Thoracic aorta (tissue), 2 donors: ENCODE results near the gene C19orf25. TPM values are rescaled to one million over a fixed set of nuclear protein-coding genes. Genes with fewer than 3 reads are reported as not detected.

Source experiments
- ATAC-seq: fragments of 150-250 bp; one replicate; pipeline ENCODE4 v1.8.0; 2017; ENCODE audit warnings: low read depth; ENCODE audit not compliant: insufficient number of reproducible peaks, low FRiP score
- DNase-seq: peaks from one replicate; pipeline ENCODE4 v3.0.0-alpha.2; 2020; ENCODE audit warnings: low spot score
- H3K27ac ChIP-seq, 2 donors: fragments of 200-600 bp; sonication (generic); 1 replicate in 1 of 2; 2 replicates in 1 of 2; pipeline ENCODE4 v1.5.1; 2016; ENCODE audit warnings: mild to moderate bottlenecking in 2 of 2, moderate library complexity in 2 of 2
- H3K27me3 ChIP-seq: fragments of 200-600 bp; sonication (generic); replicated peaks from 2 replicates; pipeline ENCODE4 v1.6.0; 2016; ENCODE audit warnings: mild to moderate bottlenecking; ENCODE audit not compliant: insufficient read depth
- H3K36me3 ChIP-seq: fragments of 200-600 bp; sonication (generic); one replicate; pipeline ENCODE4 v1.5.1; 2016
- H3K4me1 ChIP-seq, 2 donors: fragments of 200-600 bp; sonication (generic); 1 replicate in 1 of 2; 2 replicates in 1 of 2; pipeline versions ENCODE4 v1.5.1 to v1.6.0; 2016; ENCODE audit warnings: low read depth in 2 of 2, mild to moderate bottlenecking in 1 of 2; ENCODE audit not compliant: control insufficient read depth in 1 of 2
- H3K4me3 ChIP-seq: fragments of 200-600 bp; sonication (generic); 2 replicates; pipeline ENCODE4 v1.5.1; 2016; ENCODE audit warnings: mild to moderate bottlenecking
- H3K9me3 ChIP-seq: fragments of 200-600 bp; sonication (generic); 2 replicates; pipeline ENCODE4 v1.5.1; 2016
- CTCF ChIP-seq: fragments of 200-600 bp; sonication (generic); IDR thresholded peaks from one replicate; pipeline ENCODE4 v1.5.1; 2019; ENCODE audit warnings: antibody characterized with exemption
- total RNA-seq, 2 donors: library from RNA; depleted of rRNA; stranded (reverse); fragments of >200 nt; gene quantifications; one replicate each; pipeline versions ENCODE4 v1.1.0 to v1.2.3, GENCODE V29; 2016

The C19orf25 gene
- total RNA-seq, 2 donors from 2014 or later = 28.6 to 54.6 TPM

GRCh38 chr19:1525343-1525742 lies 46.3 kb upstream of the C19orf25 start:
- H3K27me3 ChIP-seq = no peaks in the 10 kb centered on the region
- H3K27ac ChIP-seq = no peak overlapping the region
- no peaks in the 10 kb centered on the region for H3K9me3 ChIP-seq
- ATAC-seq = no peak
- H3K4me1 ChIP-seq = peaks cover 0 to 6% of the 10 kb centered on the region in 2 donors
- no peaks in the 10 kb centered on the region for H3K36me3 ChIP-seq
- TF ChIP-seq CTCF = no peak
- no peak for DNase-seq
- H3K4me3 ChIP-seq = no peak overlapping the region

GRCh38 chr19:1524972-1525325 lies 45.9 kb upstream of the C19orf25 start:
- no peaks in the 10 kb centered on the region for H3K9me3 ChIP-seq
- no peak overlapping the region for H3K27ac ChIP-seq
- no peaks in the 10 kb centered on the region for H3K36me3 ChIP-seq
- H3K4me1 ChIP-seq = peaks cover 0 to 6% of the 10 kb centered on the region in 2 donors
- H3K27me3 ChIP-seq = no peaks in the 10 kb centered on the region
- no peak for ATAC-seq
- no peak for DNase-seq
- no peak for TF ChIP-seq CTCF
- no peak overlapping the region for H3K4me3 ChIP-seq

- H3K4me3 ChIP-seq = no peak overlapping the region
- H3K4me1 ChIP-seq = peaks cover 0 to 6% of the 10 kb centered on the region in 2 donors
- ATAC-seq = no peak
- H3K36me3 ChIP-seq = no peaks in the 10 kb centered on the region
- DNase-seq = no peak
- TF ChIP-seq CTCF = no peak
- no peaks in the 10 kb centered on the region for H3K9me3 ChIP-seq
- H3K27ac ChIP-seq = no peak overlapping the region
- no peaks in the 10 kb centered on the region for H3K27me3 ChIP-seq
Observed at GRCh38 chr19:1524287-1524971, 45.4 kb upstream of the C19orf25 start.

GRCh38 chr19:1523412-1524286 lies 44.6 kb upstream of the C19orf25 start, which contains the start of gene PLK5:
Gene PLK5 (plus strand): TSS chr19:1524077. CDS start chr19:1526997, 2,920 bp downstream.
- no peaks in the 10 kb centered on the region for H3K9me3 ChIP-seq
- H3K4me3 ChIP-seq = no peak within 1 kb of the TSS
- no peak for DNase-seq
- ATAC-seq = no peak
- TF ChIP-seq CTCF = no peak
- H3K27ac ChIP-seq = no peak within 1 kb of the TSS
- no peaks in the 10 kb centered on the region for H3K27me3 ChIP-seq
- H3K4me1 ChIP-seq = peaks cover 0 to 6% of the 10 kb centered on the region in 2 donors
- no peaks in the 10 kb centered on the region for H3K36me3 ChIP-seq

GRCh38 chr19:1522838-1523237 lies 43.8 kb upstream of the C19orf25 start:
- ATAC-seq (no peak), DNase-seq (no peak)
- Histone ChIP-seq H3K4me3 (no peak overlapping the region), H3K27ac (no peak overlapping the region), H3K27me3 (no peaks in the 10 kb centered on the region), H3K9me3 (no peaks in the 10 kb centered on the region), H3K36me3 (no peaks in the 10 kb centered on the region), H3K4me1 (peaks cover 0 to 6% of the 10 kb centered on the region in 2 donors)
- no peak for TF ChIP-seq CTCF
